Mucosa of rectum (tissue), 2 donors: ENCODE data around the gene LYST.

ENCODE experiments used
- H3K27ac ChIP-seq, 2 donors: one replicate each; pipeline ENCODE4 v1.7.0; 2013; ENCODE audit warnings: inconsistent platforms in 2 of 2, low read depth in 2 of 2, low read length in 2 of 2
- H3K27me3 ChIP-seq, 2 donors: one replicate each; pipeline ENCODE4 v1.7.0; 2013; ENCODE audit warnings: low read length in 2 of 2; ENCODE audit not compliant: control insufficient read depth in 2 of 2, insufficient read depth in 2 of 2
- H3K36me3 ChIP-seq, 2 donors: one replicate each; pipeline ENCODE4 v1.7.0; 2013; ENCODE audit warnings: low read length in 2 of 2; ENCODE audit not compliant: control insufficient read depth in 2 of 2, insufficient read depth in 2 of 2
- H3K4me1 ChIP-seq, 2 donors: one replicate each; pipeline ENCODE4 v1.7.0; 2013; ENCODE audit warnings: low read length in 2 of 2, mild to moderate bottlenecking in 1 of 2; ENCODE audit not compliant: control insufficient read depth in 2 of 2, insufficient read depth in 2 of 2
- H3K4me3 ChIP-seq, 2 donors: one replicate each; pipeline ENCODE4 v1.7.0; 2013; ENCODE audit warnings: low read length in 2 of 2
- H3K9ac ChIP-seq, 2 donors: one replicate each; pipeline ENCODE4 v1.7.0; 2013; ENCODE audit warnings: low read length in 2 of 2, low read depth in 1 of 2, mild to moderate bottlenecking in 1 of 2
- H3K9me3 ChIP-seq, 2 donors: one replicate each; pipeline ENCODE4 v1.7.0; 2013; ENCODE audit warnings: low read length in 2 of 2; ENCODE audit not compliant: control insufficient read depth in 2 of 2
- donor health status: healthy.
- donor health status: Normal muscosa, but diverticular disease.

The LYST gene

GRCh38 chr1:235885655-235886262 lies 19.1 kb upstream of the LYST start:
- no peaks in the 10 kb centered on the region for H3K27me3 ChIP-seq
- no peaks in the 10 kb centered on the region for H3K9me3 ChIP-seq
- H3K36me3 ChIP-seq = no peaks in the 10 kb centered on the region
- H3K4me3 ChIP-seq = no peak overlapping the region
- H3K4me1 ChIP-seq = peaks cover 2 to 3% of the 10 kb centered on the region in 2 donors
- no peak overlapping the region for H3K9ac ChIP-seq
- no peak overlapping the region for H3K27ac ChIP-seq

- Histone ChIP-seq H3K27ac (peak overlapping the region; percentile 32 to 62), H3K9ac (peak overlapping the region in 1 of 2 donors; percentile 4), H3K9me3 (no peaks in the 10 kb centered on the region), H3K4me3 (peak overlapping the region; percentile 24 to 43), H3K36me3 (no peaks in the 10 kb centered on the region), H3K4me1 (peaks cover 2 to 3% of the 10 kb centered on the region in 2 donors), H3K27me3 (no peaks in the 10 kb centered on the region)
Measured at GRCh38 chr1:235883261-235883927, 16.7 kb upstream of the LYST start.

GRCh38 chr1:235882816-235883215 lies 16.1 kb upstream of the LYST start:
- Histone ChIP-seq H3K4me3 (peak overlapping the region; percentile 8 to 43), H3K36me3 (no peaks in the 10 kb centered on the region), H3K9me3 (no peaks in the 10 kb centered on the region), H3K27me3 (no peaks in the 10 kb centered on the region), H3K4me1 (peaks cover 2 to 3% of the 10 kb centered on the region in 2 donors), H3K9ac (peak overlapping the region in 1 of 2 donors; percentile 4), H3K27ac (peak overlapping the region; percentile 3 to 62)

GRCh38 chr1:235881930-235882700 lies 15.4 kb upstream of the LYST start:
- Histone ChIP-seq H3K4me1 (peaks cover 2 to 3% of the 10 kb centered on the region in 2 donors), H3K27me3 (no peaks in the 10 kb centered on the region), H3K9me3 (no peaks in the 10 kb centered on the region), H3K27ac (no peak overlapping the region), H3K9ac (no peak overlapping the region), H3K4me3 (peak overlapping the region; percentile 8 to 23), H3K36me3 (no peaks in the 10 kb centered on the region)

GRCh38 chr1:235878082-235878811 lies 11.5 kb upstream of the LYST start:
- H3K27ac ChIP-seq = no peak overlapping the region
- no peak overlapping the region for H3K9ac ChIP-seq
- no peaks in the 10 kb centered on the region for H3K27me3 ChIP-seq
- no peak overlapping the region for H3K4me3 ChIP-seq
- no peaks in the 10 kb centered on the region for H3K4me1 ChIP-seq
- no peaks in the 10 kb centered on the region for H3K9me3 ChIP-seq
- no peaks in the 10 kb centered on the region for H3K36me3 ChIP-seq

GRCh38 chr1:235876402-235876841 lies 9.7 kb upstream of the LYST start:
- Histone ChIP-seq H3K9ac (no peak overlapping the region), H3K27ac (no peak overlapping the region), H3K4me3 (no peak overlapping the region), H3K36me3 (no peaks in the 10 kb centered on the region), H3K4me1 (no peaks in the 10 kb centered on the region), H3K27me3 (no peaks in the 10 kb centered on the region), H3K9me3 (no peaks in the 10 kb centered on the region)

- H3K36me3 ChIP-seq = no peaks in the 10 kb centered on the region
- H3K27ac ChIP-seq = no peak overlapping the region
- H3K9ac ChIP-seq = no peak overlapping the region
- H3K4me3 ChIP-seq = no peak overlapping the region
- no peaks in the 10 kb centered on the region for H3K27me3 ChIP-seq
- H3K9me3 ChIP-seq = no peaks in the 10 kb centered on the region
- no peaks in the 10 kb centered on the region for H3K4me1 ChIP-seq
Measured at GRCh38 chr1:235875036-235875597, 8.4 kb upstream of the LYST start.

GRCh38 chr1:235874261-235874660 lies 7.6 kb upstream of the LYST start:
- no peaks in the 10 kb centered on the region for H3K4me1 ChIP-seq
- no peaks in the 10 kb centered on the region for H3K27me3 ChIP-seq
- H3K9ac ChIP-seq = no peak overlapping the region
- H3K27ac ChIP-seq = no peak overlapping the region
- H3K9me3 ChIP-seq = no peaks in the 10 kb centered on the region
- no peak overlapping the region for H3K4me3 ChIP-seq
- H3K36me3 ChIP-seq = no peaks in the 10 kb centered on the region

GRCh38 chr1:235873571-235873970 lies 6.9 kb upstream of the LYST start:
- no peak overlapping the region for H3K9ac ChIP-seq
- H3K9me3 ChIP-seq = no peaks in the 10 kb centered on the region

More at GRCh38 chr1:235873571-235873970, 6.9 kb upstream of the LYST start:
- no peak overlapping the region for H3K4me3 ChIP-seq
- no peak overlapping the region for H3K27ac ChIP-seq
- no peaks in the 10 kb centered on the region for H3K4me1 ChIP-seq
- H3K36me3 ChIP-seq = no peaks in the 10 kb centered on the region
- H3K27me3 ChIP-seq = no peaks in the 10 kb centered on the region
